ENCODE data around the gene SEC24C.
"Not testable (repeated sequence)": the region's sequence is repeated elsewhere in the genome, so short reads cannot be mapped to it uniquely, and the experiment has no call there.

The SEC24C gene

GRCh38 chr10:73732931-73733623, 11.1 kb upstream of the SEC24C start:
- no peak for DNase-seq (ENCODE audit: low read depth)

- DNase-seq (ENCODE audit: low read depth): no peak
Observed at GRCh38 chr10:73734028-73734720, 10.0 kb upstream of the SEC24C start.

- no peak for DNase-seq (ENCODE audit: low read depth)
Observed at GRCh38 chr10:73734796-73735305, 9.3 kb upstream of the SEC24C start.

GRCh38 chr10:73740501-73741254, 3.5 kb upstream of the SEC24C start:
- DNase-seq (ENCODE audit: low read depth): not testable (repeated sequence)

- DNase-seq (ENCODE audit: low read depth): no peak
Observed at GRCh38 chr10:73742454-73742734, 1.8 kb upstream of the SEC24C start.

GRCh38 chr10:73743327-73743904, 756 bp upstream of the SEC24C start:
- DNase-seq (ENCODE audit: low read depth): no peak

- peak; percentile 39 for DNase-seq (ENCODE audit: low read depth)
Observed at GRCh38 chr10:73744664-73744975, 448 bp downstream of the SEC24C start.

- no peak for DNase-seq (ENCODE audit: low read depth)
Observed at GRCh38 chr10:73746721-73747120, 2.5 kb downstream of the SEC24C start.

- no peak for DNase-seq (ENCODE audit: low read depth)
Observed at GRCh38 chr10:73750819-73751218, 6.6 kb downstream of the SEC24C start.

- DNase-seq (ENCODE audit: low read depth): no peak
Observed at GRCh38 chr10:73756183-73756582, 12.0 kb downstream of the SEC24C start.

- DNase-seq (ENCODE audit: low read depth): no peak
Observed at GRCh38 chr10:73758704-73759511, 14.7 kb downstream of the SEC24C start.

- DNase-seq (ENCODE audit: low read depth): peak; percentile 34
Observed at GRCh38 chr10:73759512-73760115, 15.4 kb downstream of the SEC24C start.

- DNase-seq (ENCODE audit: low read depth): no peak
Observed at GRCh38 chr10:73761781-73762180, 17.6 kb downstream of the SEC24C start.

GRCh38 chr10:73762915-73763314, 18.7 kb downstream of the SEC24C start:
- DNase-seq (ENCODE audit: low read depth): no peak

GRCh38 chr10:73763343-73763742, 19.2 kb downstream of the SEC24C start:
- DNase-seq (ENCODE audit: low read depth): peak; percentile 12

GRCh38 chr10:73765066-73765465, 20.9 kb downstream of the SEC24C start:
- DNase-seq (ENCODE audit: low read depth): no peak

- DNase-seq (ENCODE audit: low read depth): peak; percentile 38
Observed at GRCh38 chr10:73768881-73769280, 24.7 kb downstream of the SEC24C start.

GRCh38 chr10:73769396-73769795, 25.2 kb downstream of the SEC24C start:
- DNase-seq (ENCODE audit: low read depth): no peak

GRCh38 chr10:73771722-73772280, 27.6 kb downstream of the SEC24C start:
- DNase-seq (ENCODE audit: low read depth): no peak

- DNase-seq (ENCODE audit: low read depth): peak; percentile 77
Observed at GRCh38 chr10:73772281-73773151, 28.3 kb downstream of the SEC24C start.
